HepG2 (cell line): ENCODE results near the gene COL25A1. TPM values are rescaled to one million over a fixed set of nuclear protein-coding genes. Genes with fewer than 3 reads are reported as not detected.

Source experiments
- ATAC-seq: fragments of 200-7000 bp; cut with Tn5 transposase; 3 replicates; pipeline ENCODE4 v1.9.1; 2020; ENCODE audit warnings: mild to moderate bottlenecking, moderate library complexity
- BruUV-seq: library from RNA; stranded (reverse); fragments of 400-500 nt; replicated peaks from 2 replicates; lab custom pipeline; 2021; lab: Mats Ljungman, UMichigan
- CTCF ChIA-PET: fragments of 300-600 bp; formaldehyde crosslinking; extraction: SDS; loops from one replicate; lab custom pipeline; 2021; ENCODE audit warnings: low total read pairs, inconsistent platforms, low intra/inter-chr PET ratio; lab: Yijun Ruan, JAX
- POLR2A ChIA-PET: fragments of 350-600 bp; sonication (Branson Sonifier 250); formaldehyde crosslinking; loops from one replicate; lab custom pipeline; 2020; ENCODE audit warnings: antibody characterized with exemption, inconsistent platforms; lab: Yijun Ruan, JAX
- DNase-seq: peaks from one replicate; pipeline ENCODE4 v3.0.0-alpha.2; 2015; ENCODE audit warnings: low spot score
- FAIRE-seq: peaks from 3 replicates; lab custom pipeline; 2011; peaks lifted over from hg19 to GRCh38; lab: Jason Lieb, UNC
- H2AFZ ChIP-seq: one replicate; pipeline ENCODE4 v1.6.1; 2011; ENCODE audit warnings: low read length, inconsistent platforms
- H3K27ac ChIP-seq: fragments of 300-600 bp; 3 replicates; pipeline ENCODE4 v1.8.0; 2011; ENCODE audit warnings: mixed run types, mild to moderate bottlenecking, mixed read lengths, low read length, inconsistent platforms; ENCODE audit not compliant: insufficient read depth; ENCODE audit errors: extremely low read length
- H3K27me3 ChIP-seq, 2 experiments: fragments of 200-600 bp in 1 of 2; 2 replicates in 1 of 2; 3 replicates in 1 of 2; pipeline versions ENCODE4 v1.6.0 to v1.8.0; 2011; ENCODE audit warnings: low read length in 2 of 2, mild to moderate bottlenecking in 2 of 2, moderate library complexity in 2 of 2, inconsistent platforms in 1 of 2; ENCODE audit not compliant: insufficient read depth in 2 of 2, control insufficient read depth in 1 of 2
- H3K36me3 ChIP-seq, 2 experiments: fragments of 200-600 bp in 1 of 2; replicated peaks in 1 of 2; 2 replicates in 1 of 2; 3 replicates in 1 of 2; pipeline versions ENCODE4 v1.5.1 to v1.8.0; 2011; ENCODE audit warnings: low read length in 2 of 2, inconsistent platforms in 1 of 2; ENCODE audit not compliant: insufficient read depth in 2 of 2, control insufficient read depth in 1 of 2
- H3K4me1 ChIP-seq: 2 replicates; pipeline ENCODE4 v1.5.1; 2012; ENCODE audit warnings: low read length, inconsistent platforms; ENCODE audit not compliant: insufficient read depth
- H3K4me2 ChIP-seq: 2 replicates; pipeline ENCODE4 v1.6.0; 2011; ENCODE audit warnings: low read depth, low read length, inconsistent platforms
- H3K4me3 ChIP-seq, 3 experiments: fragments of 200-600 bp in 1 of 3; sonication (generic), shearing (Covaris generic) in 1 of 3; replicated peaks in 1 of 3; 2 replicates each; pipeline ENCODE4 v1.5.1; 2011 to 2016; ENCODE audit warnings: low read length in 3 of 3, inconsistent platforms in 2 of 3, low read depth in 2 of 3, mild to moderate bottlenecking in 2 of 3, control low read depth in 1 of 3, mixed read lengths in 1 of 3; ENCODE audit not compliant: insufficient read depth in 1 of 3
- H3K79me2 ChIP-seq: one replicate; pipeline ENCODE4 v1.6.1; 2011; ENCODE audit warnings: low read length, inconsistent platforms; ENCODE audit not compliant: insufficient read depth
- H3K9ac ChIP-seq: 2 replicates; pipeline ENCODE4 v1.6.0; 2011; ENCODE audit warnings: mild to moderate bottlenecking, low read depth, low read length, inconsistent platforms; ENCODE audit not compliant: insufficient read depth
- H3K9me3 ChIP-seq: 2 replicates; pipeline ENCODE4 v1.5.1; 2012; ENCODE audit warnings: mild to moderate bottlenecking, low read length
- H4K20me1 ChIP-seq: 2 replicates; pipeline ENCODE4 v1.6.0; 2011; ENCODE audit warnings: inconsistent platforms, mild to moderate bottlenecking, low read length, moderate library complexity; ENCODE audit not compliant: insufficient read depth
- BORCS8-MEF2B ChIP-seq: sonication (generic); formaldehyde crosslinking; IDR thresholded peaks from 2 replicates; pipeline ENCODE4 v1.8.0; 2022; ENCODE audit warnings: mild to moderate bottlenecking, missing genetic modification reagents
- DDIT3 ChIP-seq: sonication (generic); formaldehyde crosslinking; IDR thresholded peaks from 2 replicates; pipeline ENCODE4 v1.4.0; 2020; ENCODE audit warnings: mild to moderate bottlenecking, missing genetic modification reagents
- PRMT3 ChIP-seq: sonication (generic); formaldehyde crosslinking; IDR thresholded peaks from 2 replicates; pipeline ENCODE4 v1.8.1; 2022; ENCODE audit warnings: low read depth, mild to moderate bottlenecking, moderate library complexity, missing genetic modification reagents, borderline replicate concordance
- ZNF24 ChIP-seq: fragments of 450-650 bp; IDR thresholded peaks from 2 replicates; pipeline ENCODE4 v1.6.1; 2017; ENCODE audit warnings: antibody characterized with exemption, mild to moderate bottlenecking
- ZNF292 ChIP-seq: sonication (generic); formaldehyde crosslinking; IDR thresholded peaks from 2 replicates; pipeline ENCODE4 v1.8.1; 2022; ENCODE audit warnings: mild to moderate bottlenecking, low read depth, missing genetic modification reagents, borderline replicate concordance
- ZNF33B ChIP-seq: sonication (generic); formaldehyde crosslinking; IDR thresholded peaks from 2 replicates; pipeline ENCODE4 v1.5.1; 2020; ENCODE audit warnings: mild to moderate bottlenecking, missing genetic modification reagents
- ZNF343 ChIP-seq: sonication (generic); formaldehyde crosslinking; IDR thresholded peaks from 2 replicates; pipeline ENCODE4 v1.4.0; 2020; ENCODE audit warnings: mild to moderate bottlenecking, missing genetic modification reagents
- ZNF414 ChIP-seq: sonication (generic); formaldehyde crosslinking; IDR thresholded peaks from 2 replicates; pipeline ENCODE4 v1.5.0; 2020; ENCODE audit warnings: missing genetic modification reagents
- ZNF510 ChIP-seq: sonication (generic); formaldehyde crosslinking; IDR thresholded peaks from 2 replicates; pipeline ENCODE4 v1.4.0; 2020; ENCODE audit warnings: low read depth, mild to moderate bottlenecking, missing genetic modification reagents
- ZNF569 ChIP-seq: sonication (generic); formaldehyde crosslinking; IDR thresholded peaks from 2 replicates; pipeline ENCODE4 v1.5.0; 2020; ENCODE audit warnings: mild to moderate bottlenecking, missing genetic modification reagents, moderate library complexity, borderline replicate concordance
- ZNF598 ChIP-seq: sonication (generic); formaldehyde crosslinking; IDR thresholded peaks from 2 replicates; pipeline ENCODE4 v1.5.1; 2020; ENCODE audit warnings: mild to moderate bottlenecking, missing genetic modification reagents, borderline replicate concordance
- ZNF777 ChIP-seq: sonication (generic); formaldehyde crosslinking; IDR thresholded peaks from 2 replicates; pipeline ENCODE4 v1.4.0; 2020; ENCODE audit warnings: missing genetic modification reagents
- WGBS: methylation state at CpG from one replicate; pipeline ENCODE4 v1.1.6; 2017; ENCODE audit warnings: low lambda C conversion rate; 5-methylcytosine and 5-hydroxymethylcytosine counted together
- in situ Hi-C: cut with HindIII; loops from 2 replicates; pipeline ENCODE4 v1.10.0; 2017; ENCODE audit warnings: low pct_unique_long_range_greater_than_20kb; ENCODE audit not compliant: extremely low pct_ligation_motif_present
- intact Hi-C: fragments of 100-400 bp; cut with micrococcal nuclease; formaldehyde crosslinking; loops from one replicate; pipeline ENCODE4 v1.10.0; 2022; ENCODE audit not compliant: unreplicated experiment
- polyA plus RNA-seq, 8 experiments: library from polyadenylated mRNA; depleted of rRNA in 3 of 8; stranded (reverse) in 7 of 8; unstranded in 1 of 8; fragments of >200 nt; fragmentation: Illumina TruSeq in 4 of 8; extraction: Trizol in 4 of 8; gene quantifications; 2 replicates each; pipeline versions ENCODE4 v1.2.1 to v1.2.3, GENCODE V29; 2011 to 2016; ENCODE audit warnings: low read depth in 4 of 8, missing spikeins in 1 of 8, mixed read lengths in 1 of 8; ENCODE audit not compliant: insufficient read depth in 1 of 8
- total RNA-seq, 5 experiments: library from RNA; depleted of rRNA; stranded (reverse); fragments of >200 nt; fragmentation: Illumina TruSeq; extraction: Trizol; gene quantifications; 2 replicates each; pipeline ENCODE4 v1.2.3, GENCODE V29; 2016; ENCODE audit warnings: low read depth in 1 of 5
- TF ChIP-seq, protein P1 (sequence below): sonication (generic); formaldehyde crosslinking; IDR thresholded peaks from 2 replicates; pipeline ENCODE4 v1.4.0; 2020; ENCODE audit warnings: missing genetic modification reagents
- TF ChIP-seq, protein P2 (sequence below): sonication (generic); formaldehyde crosslinking; IDR thresholded peaks from 2 replicates; pipeline ENCODE4 v1.4.0; 2020; ENCODE audit warnings: missing genetic modification reagents, mild to moderate bottlenecking, borderline replicate concordance

The COL25A1 gene
- total and polyA plus RNA-seq, 2 of the 13 experiments (the other 11 are each of a cell fraction or from before 2014, with no cell fraction given), result not detected

DNA sequence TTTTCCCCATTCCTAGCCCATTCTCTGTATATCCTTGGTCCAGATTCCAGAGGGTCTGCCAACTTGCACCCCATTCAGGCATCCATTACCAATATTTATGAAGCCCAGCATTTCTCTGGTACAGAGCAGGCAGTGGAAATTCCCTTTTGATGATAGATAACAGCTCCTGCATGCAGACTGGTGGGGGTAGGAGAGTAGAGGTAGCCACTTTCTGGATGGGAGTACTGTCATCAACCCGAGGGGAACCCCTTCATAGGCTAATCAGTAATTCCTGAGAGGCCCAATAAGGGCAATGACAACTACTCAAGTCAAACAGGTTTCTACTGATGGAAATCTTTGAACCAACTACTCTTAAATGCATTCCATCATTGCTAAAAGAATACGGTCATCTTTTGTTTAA lies 63.7 kb downstream of the COL25A1 start (continued):
- TF ChIP-seq, protein P1, sequence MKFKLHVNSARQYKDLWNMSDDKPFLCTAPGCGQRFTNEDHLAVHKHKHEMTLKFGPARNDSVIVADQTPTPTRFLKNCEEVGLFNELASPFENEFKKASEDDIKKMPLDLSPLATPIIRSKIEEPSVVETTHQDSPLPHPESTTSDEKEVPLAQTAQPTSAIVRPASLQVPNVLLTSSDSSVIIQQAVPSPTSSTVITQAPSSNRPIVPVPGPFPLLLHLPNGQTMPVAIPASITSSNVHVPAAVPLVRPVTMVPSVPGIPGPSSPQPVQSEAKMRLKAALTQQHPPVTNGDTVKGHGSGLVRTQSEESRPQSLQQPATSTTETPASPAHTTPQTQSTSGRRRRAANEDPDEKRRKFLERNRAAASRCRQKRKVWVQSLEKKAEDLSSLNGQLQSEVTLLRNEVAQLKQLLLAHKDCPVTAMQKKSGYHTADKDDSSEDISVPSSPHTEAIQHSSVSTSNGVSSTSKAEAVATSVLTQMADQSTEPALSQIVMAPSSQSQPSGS (CRISPR knock-in tag), result no peak
- TF ChIP-seq, all 625 proteins: peak for 0

DNA sequence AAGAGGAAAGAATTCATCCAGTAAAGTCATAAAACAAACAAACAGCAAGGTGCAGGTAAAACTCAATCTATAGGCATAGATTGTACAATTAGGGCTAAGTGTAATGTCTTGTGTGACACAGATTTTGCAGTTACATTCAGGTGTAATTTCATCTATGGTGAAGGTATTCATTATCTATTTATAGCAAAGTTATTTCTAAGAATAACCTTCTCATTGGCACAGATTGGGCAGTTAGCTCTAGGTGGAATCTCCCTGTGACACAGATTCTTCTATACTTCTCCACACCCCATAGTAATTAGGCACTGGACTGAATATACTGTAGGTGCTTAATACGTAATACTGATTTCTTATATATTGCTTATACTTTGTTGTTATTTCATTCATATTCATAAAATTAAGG lies 66.8 kb downstream of the COL25A1 start:
- intact Hi-C loops (no loop called here), in situ Hi-C loops (no loop called here)
- ChIA-PET CTCF (no interaction called here), POLR2A (no interaction called here)
- BruUV-seq, result no TSS peak
- H3K27me3 ChIP-seq, result no peaks in the 10 kb centered on the region; a peak in 1 of 5 replicates
- DNase-seq (no peak), FAIRE-seq (no peak), ATAC-seq (no peak)
- no peaks in the 10 kb centered on the region for H3K79me2 ChIP-seq
- H3K36me3 ChIP-seq, result no peaks in the 10 kb centered on the region
- WGBS, result 20% methylated on average over 1 of the region's 1 CpG
- H3K4me1 ChIP-seq, result no peaks in the 10 kb centered on the region
- H3K9me3 ChIP-seq, result no peaks in the 10 kb centered on the region
- H3K4me2 ChIP-seq, result no peak overlapping the region
- H3K4me3 ChIP-seq, result no peak overlapping the region
- TF ChIP-seq ZNF292 (CRISPR knock-in tag) (no peak), BORCS8-MEF2B (CRISPR knock-in tag) (no peak), DDIT3 (CRISPR knock-in tag) (no peak), ZNF777 (CRISPR knock-in tag) (no peak), ZNF24 (no peak), PRMT3 (CRISPR knock-in tag) (no peak), ZNF33B (no peak), ZNF414 (CRISPR knock-in tag) (no peak), ZNF510 (no peak), ZNF598 (CRISPR knock-in tag) (no peak), ZNF569 (CRISPR knock-in tag) (no peak), ZNF343 (CRISPR knock-in tag) (no peak)
- TF ChIP-seq, protein P2, sequence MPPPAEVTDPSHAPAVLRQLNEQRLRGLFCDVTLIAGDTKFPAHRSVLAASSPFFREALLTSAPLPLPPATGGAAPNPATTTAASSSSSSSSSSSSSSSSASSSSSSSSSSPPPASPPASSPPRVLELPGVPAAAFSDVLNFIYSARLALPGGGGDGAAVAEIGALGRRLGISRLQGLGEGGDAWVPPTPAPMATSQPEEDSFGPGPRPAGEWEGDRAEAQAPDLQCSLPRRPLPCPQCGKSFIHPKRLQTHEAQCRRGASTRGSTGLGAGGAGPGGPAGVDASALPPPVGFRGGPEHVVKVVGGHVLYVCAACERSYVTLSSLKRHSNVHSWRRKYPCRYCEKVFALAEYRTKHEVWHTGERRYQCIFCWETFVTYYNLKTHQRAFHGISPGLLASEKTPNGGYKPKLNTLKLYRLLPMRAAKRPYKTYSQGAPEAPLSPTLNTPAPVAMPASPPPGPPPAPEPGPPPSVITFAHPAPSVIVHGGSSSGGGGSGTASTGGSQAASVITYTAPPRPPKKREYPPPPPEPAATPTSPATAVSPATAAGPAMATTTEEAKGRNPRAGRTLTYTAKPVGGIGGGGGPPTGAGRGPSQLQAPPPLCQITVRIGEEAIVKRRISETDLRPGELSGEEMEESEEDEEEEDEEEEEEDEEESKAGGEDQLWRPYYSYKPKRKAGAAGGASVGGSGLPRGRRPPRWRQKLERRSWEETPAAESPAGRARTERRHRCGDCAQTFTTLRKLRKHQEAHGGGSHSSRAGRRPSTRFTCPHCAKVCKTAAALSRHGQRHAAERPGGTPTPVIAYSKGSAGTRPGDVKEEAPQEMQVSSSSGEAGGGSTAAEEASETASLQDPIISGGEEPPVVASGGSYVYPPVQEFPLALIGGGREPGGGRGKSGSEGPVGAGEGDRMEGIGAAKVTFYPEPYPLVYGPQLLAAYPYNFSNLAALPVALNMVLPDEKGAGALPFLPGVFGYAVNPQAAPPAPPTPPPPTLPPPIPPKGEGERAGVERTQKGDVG (CRISPR knock-in tag), result no peak
- TF ChIP-seq, all 625 proteins: peak for 0
- no peak overlapping the region for H3K27ac ChIP-seq
- H3K9ac ChIP-seq, result no peak overlapping the region
- H4K20me1 ChIP-seq, result no peaks in the 10 kb centered on the region
- H2AFZ ChIP-seq, result no peak overlapping the region
